Fibroblast of villous mesenchyme (primary cell): Measurements from ENCODE around the gene ALG13. TPM values are rescaled to one million over a fixed set of nuclear protein-coding genes. Genes with fewer than 3 reads are reported as not detected.
A peak's percentile ranks its signal among the peaks of the same experiment; 100 is the strongest.

Experiments used
- DNase-seq: peaks from one replicate; pipeline ENCODE4 v3.0.0-alpha.2; 2010; ENCODE audit warnings: low read depth
- H3K4me3 ChIP-seq: 2 replicates; pipeline ENCODE4 v1.5.1; 2011; ENCODE audit warnings: low read depth, mild to moderate bottlenecking, low read length
- CTCF ChIP-seq: IDR thresholded peaks from 2 replicates; pipeline ENCODE4 v1.5.1; 2012; ENCODE audit warnings: low read depth, mild to moderate bottlenecking, low read length; ENCODE audit not compliant: insufficient read depth
- total RNA-seq: library from RNA; depleted of rRNA; stranded (reverse); fragments of >200 nt; gene quantifications from 2 replicates; pipeline ENCODE4 v1.2.3, GENCODE V29; 2012

Gene ALG13
- total RNA-seq, 1 donor = 47.9 TPM

GRCh38 chrX:111695297-111695880 is 14.4 kb downstream of the ALG13 start:
- no peak for DNase-seq
- no peak for TF ChIP-seq CTCF
- no peak overlapping the region for H3K4me3 ChIP-seq

GRCh38 chrX:111719426-111720210 is 38.6 kb downstream of the ALG13 start:
- peak; percentile 28 for TF ChIP-seq CTCF
- DNase-seq = peak; percentile 10
- no peak overlapping the region for H3K4me3 ChIP-seq

- no peak for DNase-seq
- no peak for TF ChIP-seq CTCF
- H3K4me3 ChIP-seq = no peak overlapping the region
These were observed 47.1 kb downstream of the ALG13 start for GRCh38 chrX:111728096-111728495.

- H3K4me3 ChIP-seq = no peak overlapping the region
- DNase-seq = no peak
- no peak for TF ChIP-seq CTCF
These were observed 50.4 kb downstream of the ALG13 start for GRCh38 chrX:111731351-111731750.

- TF ChIP-seq CTCF = no peak
- no peak for DNase-seq
- H3K4me3 ChIP-seq = no peak overlapping the region
These were observed 55.6 kb downstream of the ALG13 start for GRCh38 chrX:111736571-111736970.

GRCh38 chrX:111742018-111742417 is 61.0 kb downstream of the ALG13 start:
- DNase-seq = no peak

More at GRCh38 chrX:111742018-111742417, 61.0 kb downstream of the ALG13 start:
- no peak for TF ChIP-seq CTCF
- no peak overlapping the region for H3K4me3 ChIP-seq
